Fibroblast of pulmonary artery (primary cell): ENCODE measurements around the gene FSTL5.
"Not testable (repeated sequence)": the region's sequence is repeated elsewhere in the genome, so short reads cannot be mapped to it uniquely, and the experiment has no call there.

ENCODE experiments used
- DNase-seq: peaks from one replicate; pipeline ENCODE4 v3.0.0-alpha.2; 2010; ENCODE audit warnings: low read depth
- H3K4me3 ChIP-seq: replicated peaks from 2 replicates; pipeline ENCODE4 v1.5.1; 2011; ENCODE audit warnings: low read depth, mild to moderate bottlenecking, control low read depth, low read length, moderate library complexity
- CTCF ChIP-seq: IDR thresholded peaks from 2 replicates; pipeline ENCODE4 v1.5.1; 2011; ENCODE audit warnings: mild to moderate bottlenecking, control low read depth, low read length, inconsistent platforms; ENCODE audit errors: missing control alignments

The FSTL5 gene

GRCh38 chr4:161799710-161800109 is 364.1 kb downstream of the FSTL5 start:
- no peak for DNase-seq
- H3K4me3 ChIP-seq, result no peak overlapping the region
- TF ChIP-seq CTCF, result no peak

- TF ChIP-seq CTCF, result no peak
- no peak for DNase-seq
- H3K4me3 ChIP-seq, result no peak overlapping the region
These were observed 370.8 kb downstream of the FSTL5 start for GRCh38 chr4:161792991-161793390.

GRCh38 chr4:161791796-161792556 is 371.8 kb downstream of the FSTL5 start:
- no peak for DNase-seq
- H3K4me3 ChIP-seq, result no peak overlapping the region
- TF ChIP-seq CTCF, result no peak

GRCh38 chr4:161767116-161767515 is 396.7 kb downstream of the FSTL5 start:
- no peak overlapping the region for H3K4me3 ChIP-seq
- peak; percentile 38 for DNase-seq
- TF ChIP-seq CTCF, result no peak

GRCh38 chr4:161762796-161763195 is 401.0 kb downstream of the FSTL5 start:
- TF ChIP-seq CTCF, result no peak
- H3K4me3 ChIP-seq, result no peak overlapping the region
- peak; percentile 51 for DNase-seq

- H3K4me3 ChIP-seq, result no peak overlapping the region
- no peak for TF ChIP-seq CTCF
- no peak for DNase-seq
These were observed 403.8 kb downstream of the FSTL5 start for GRCh38 chr4:161760008-161760407.

GRCh38 chr4:161758412-161758811 is 405.4 kb downstream of the FSTL5 start:
- not testable (repeated sequence) for H3K4me3 ChIP-seq, DNase-seq
